CD8-positive, alpha-beta memory T cell (primary cell): ENCODE data around the gene DPPA4. TPM values are rescaled to one million over a fixed set of nuclear protein-coding genes. Genes with fewer than 3 reads are reported as not detected.
"Not testable (repeated sequence)": the region's sequence is repeated elsewhere in the genome, so short reads cannot be mapped to it uniquely, and the experiment has no call there.

ENCODE experiments used
- CTCF ChIA-PET: fragments of 350-600 bp; sonication (Branson Sonifier 250); formaldehyde crosslinking; loops from one replicate; lab custom pipeline; 2021; ENCODE audit warnings: antibody characterized with exemption; lab: Charles Lee
- POLR2A ChIA-PET: fragments of 350-600 bp; sonication (Branson Sonifier 250); formaldehyde crosslinking; loops from one replicate; lab custom pipeline; 2021; ENCODE audit warnings: antibody characterized with exemption; lab: Charles Lee
- DNase-seq, 5 donors: peaks; one replicate each; pipeline versions ENCODE4 v3.0.0 to v3.0.0-alpha.2; 2020 to 2022; ENCODE audit warnings: mixed read lengths in 1 of 5
- H3K27ac ChIP-seq: one replicate; pipeline ENCODE4 v1.7.0; 2013; ENCODE audit warnings: low read depth, mild to moderate bottlenecking, low read length, moderate library complexity
- H3K27me3 ChIP-seq: 2 replicates; pipeline ENCODE4 v1.7.0; 2013; ENCODE audit warnings: low read length, mild to moderate bottlenecking; ENCODE audit not compliant: insufficient read depth, poor library complexity, severe bottlenecking
- H3K36me3 ChIP-seq: 2 replicates; pipeline ENCODE4 v1.7.0; 2013; ENCODE audit warnings: mild to moderate bottlenecking, low read length, moderate library complexity; ENCODE audit not compliant: insufficient read depth
- H3K4me1 ChIP-seq: 2 replicates; pipeline ENCODE4 v1.7.0; 2013; ENCODE audit warnings: mild to moderate bottlenecking, low read length, moderate library complexity; ENCODE audit not compliant: insufficient read depth
- H3K4me3 ChIP-seq: 2 replicates; pipeline ENCODE4 v1.7.0; 2013; ENCODE audit warnings: mild to moderate bottlenecking, low read length
- H3K9me3 ChIP-seq: 2 replicates; pipeline ENCODE4 v1.7.0; 2013; ENCODE audit warnings: mild to moderate bottlenecking, low read length
- H3K27ac Mint-ChIP-seq, 8 donors: one replicate each; pipeline ENCODE4 v1.8.0; 2020 to 2021; ENCODE audit warnings: mixed read lengths in 8 of 8, mild to moderate bottlenecking in 6 of 8, inconsistent platforms in 3 of 8, moderate library complexity in 3 of 8
- H3K27me3 Mint-ChIP-seq, 2 donors: one replicate each; pipeline ENCODE4 v1.8.0; 2020 to 2021; ENCODE audit warnings: mixed read lengths in 2 of 2, mild to moderate bottlenecking in 1 of 2, moderate library complexity in 1 of 2
- H3K36me3 Mint-ChIP-seq, 3 donors: one replicate each; pipeline ENCODE4 v1.8.0; 2020 to 2021; ENCODE audit warnings: mixed read lengths in 3 of 3, inconsistent platforms in 1 of 3, mild to moderate bottlenecking in 1 of 3
- H3K4me1 Mint-ChIP-seq, 3 donors: one replicate each; pipeline ENCODE4 v1.8.0; 2020 to 2021; ENCODE audit warnings: mixed read lengths in 3 of 3, inconsistent platforms in 1 of 3, mild to moderate bottlenecking in 1 of 3
- H3K4me3 Mint-ChIP-seq, 7 donors: one replicate each; pipeline ENCODE4 v1.8.0; 2020 to 2021; ENCODE audit warnings: mixed read lengths in 7 of 7, mild to moderate bottlenecking in 6 of 7, moderate library complexity in 4 of 7, inconsistent platforms in 2 of 7
- H3K9me3 Mint-ChIP-seq, 5 donors: one replicate each; pipeline ENCODE4 v1.8.0; 2020 to 2022; ENCODE audit warnings: mixed read lengths in 5 of 5, mild to moderate bottlenecking in 3 of 5, moderate library complexity in 2 of 5, inconsistent platforms in 1 of 5
- polyA plus RNA-seq: library from polyadenylated mRNA; unstranded; fragments of 300-500 nt; fragmentation: Illumina TruSeq; gene quantifications from one replicate; pipeline ENCODE4 v1.2.3, GENCODE V29; 2021
- total RNA-seq, 2 experiments: library from RNA; stranded (reverse); gene quantifications; one replicate each; pipeline ENCODE4 v1.2.3, GENCODE V29; 2021

DPPA4 gene, protein sequence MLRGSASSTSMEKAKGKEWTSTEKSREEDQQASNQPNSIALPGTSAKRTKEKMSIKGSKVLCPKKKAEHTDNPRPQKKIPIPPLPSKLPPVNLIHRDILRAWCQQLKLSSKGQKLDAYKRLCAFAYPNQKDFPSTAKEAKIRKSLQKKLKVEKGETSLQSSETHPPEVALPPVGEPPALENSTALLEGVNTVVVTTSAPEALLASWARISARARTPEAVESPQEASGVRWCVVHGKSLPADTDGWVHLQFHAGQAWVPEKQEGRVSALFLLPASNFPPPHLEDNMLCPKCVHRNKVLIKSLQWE
- total RNA-seq, result under 1 TPM in 1 of 2 experiments, not detected in 1; 0.16 TPM
- polyA plus RNA-seq, result not detected

- Mint-ChIP-seq H3K36me3 (no peaks in the 10 kb centered on the region), H3K4me3 (peak within 1 kb of the TSS in 6 of 7 donors; percentile 20 to 60 (median 50)), H3K4me1 (peaks cover 7 to 16% (median 15%) of the 10 kb centered on the region in 3 donors), H3K27me3 (peaks cover 10 to 29% of the 10 kb centered on the region in 2 donors), H3K9me3 (peaks cover 0 to 5% (median 0%) of the 10 kb centered on the region in 5 donors), H3K27ac (peak within 1 kb of the TSS in 1 of 8 donors; percentile 20)
- Histone ChIP-seq H3K36me3 (no peaks in the 10 kb centered on the region), H3K27ac (no peak within 1 kb of the TSS), H3K27me3 (no peaks in the 10 kb centered on the region), H3K4me1 (no peaks in the 10 kb centered on the region), H3K9me3 (no peaks in the 10 kb centered on the region), H3K4me3 (peak within 1 kb of the TSS; percentile 28)
- CTCF ChIA-PET, result no interaction called here
- no peak for DNase-seq
- POLR2A ChIA-PET, result no interaction called here
Measured at GRCh38 chr3:109337393-109337792, at the start of gene DPPA4. Gene DPPA4, minus strand, starts transcription at chr3:109337546. Its CDS starts 29 bp downstream, at chr3:109337517.

DNA sequence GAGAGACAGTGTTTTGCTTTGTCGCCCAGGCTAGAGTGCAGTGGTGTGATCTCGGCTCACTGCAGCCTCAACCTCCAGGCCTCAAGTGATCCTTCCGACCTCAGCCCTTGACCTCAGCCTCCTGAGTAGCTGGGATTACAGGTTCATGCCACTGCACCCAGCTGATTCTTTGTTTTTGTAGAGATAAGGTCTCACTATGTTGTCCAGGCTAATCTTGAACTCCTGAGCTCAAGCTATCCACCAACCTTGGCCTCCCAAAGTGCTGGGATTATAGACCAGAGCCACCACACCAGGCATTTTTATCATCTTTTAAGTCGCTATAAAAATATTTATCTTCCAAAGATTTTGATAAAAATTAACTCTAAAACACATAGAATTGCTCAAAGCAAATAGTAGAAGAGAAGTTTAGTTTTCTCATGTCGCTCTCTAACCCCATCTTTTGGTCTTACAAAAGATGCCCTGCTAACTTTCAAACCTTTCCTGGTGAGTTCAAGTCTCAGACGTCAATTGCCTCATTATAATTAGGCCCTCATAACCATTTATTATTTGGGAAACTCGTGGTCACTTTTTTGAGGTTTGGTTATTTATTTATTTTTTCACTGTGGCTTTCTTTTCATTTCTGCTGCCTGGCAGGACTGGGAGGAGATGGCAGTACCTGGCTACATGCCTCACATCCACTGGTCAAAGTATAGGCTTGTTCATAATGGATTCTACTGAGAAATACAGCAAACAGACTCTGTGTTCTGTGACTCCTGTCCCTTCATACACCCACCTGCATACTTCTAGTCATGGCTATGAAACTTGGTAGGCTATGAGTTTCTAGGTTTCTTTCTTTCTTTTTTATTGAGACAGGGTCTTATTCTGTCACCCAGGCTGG, 48.3 kb upstream of the DPPA4 start:
- Histone ChIP-seq H3K9me3 (no peaks in the 10 kb centered on the region), H3K36me3 (no peaks in the 10 kb centered on the region), H3K4me3 (no peak overlapping the region), H3K4me1 (no peaks in the 10 kb centered on the region), H3K27ac (no peak overlapping the region), H3K27me3 (no peaks in the 10 kb centered on the region)
- no peaks in the 10 kb centered on the region for H3K27me3 Mint-ChIP-seq
- ChIA-PET CTCF (no interaction called here), POLR2A (no interaction called here)
- no peaks in the 10 kb centered on the region for H3K9me3 Mint-ChIP-seq
- no peak overlapping the region for H3K4me3 Mint-ChIP-seq
- H3K27ac Mint-ChIP-seq, result no peak overlapping the region
- no peaks in the 10 kb centered on the region for H3K4me1 Mint-ChIP-seq
- no peak for DNase-seq
- H3K36me3 Mint-ChIP-seq, result no peaks in the 10 kb centered on the region

DNA sequence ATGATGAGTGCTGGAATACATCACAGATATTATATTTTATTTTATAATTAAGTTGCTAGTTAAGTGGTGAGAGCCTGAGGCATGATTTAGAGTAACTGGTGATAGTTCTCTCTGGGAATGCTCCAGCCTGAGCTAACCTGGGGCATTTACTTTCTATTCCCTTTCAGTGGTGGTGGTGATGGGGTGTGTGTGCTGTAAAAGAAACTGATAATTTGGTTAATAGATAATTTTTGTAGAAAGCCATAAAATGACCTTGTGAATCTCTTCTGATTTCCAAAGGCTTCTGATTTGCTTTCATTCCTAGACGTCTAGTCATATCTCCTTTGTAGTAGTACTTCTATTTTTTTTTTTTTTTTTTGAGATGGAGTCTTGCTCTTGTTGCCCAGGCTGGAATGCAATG, 46.8 kb upstream of the DPPA4 start:
- Histone ChIP-seq H3K4me1 (no peaks in the 10 kb centered on the region), H3K4me3 (no peak overlapping the region), H3K27me3 (no peaks in the 10 kb centered on the region), H3K9me3 (no peaks in the 10 kb centered on the region), H3K27ac (no peak overlapping the region), H3K36me3 (no peaks in the 10 kb centered on the region)
- H3K4me3 Mint-ChIP-seq, result no peak overlapping the region
- ChIA-PET CTCF (no interaction called here), POLR2A (no interaction called here)
- DNase-seq, result no peak
- H3K9me3 Mint-ChIP-seq, result no peaks in the 10 kb centered on the region
- no peaks in the 10 kb centered on the region for H3K27me3 Mint-ChIP-seq
- H3K27ac Mint-ChIP-seq, result no peak overlapping the region
- no peaks in the 10 kb centered on the region for H3K36me3 Mint-ChIP-seq
- no peaks in the 10 kb centered on the region for H3K4me1 Mint-ChIP-seq

GRCh38 chr3:109382588-109382987, 45.2 kb upstream of the DPPA4 start:
- Mint-ChIP-seq H3K4me3 (no peak overlapping the region), H3K27me3 (no peaks in the 10 kb centered on the region), H3K27ac (no peak overlapping the region), H3K9me3 (no peaks in the 10 kb centered on the region), H3K36me3 (no peaks in the 10 kb centered on the region), H3K4me1 (no peaks in the 10 kb centered on the region)
- no peak for DNase-seq
- H3K27ac ChIP-seq, result no peak overlapping the region
- H3K36me3 ChIP-seq, result no peaks in the 10 kb centered on the region
- CTCF ChIA-PET, result no interaction called here
- H3K9me3 ChIP-seq, result no peaks in the 10 kb centered on the region
- POLR2A ChIA-PET, result no interaction called here
- no peaks in the 10 kb centered on the region for H3K4me1 ChIP-seq
- no peaks in the 10 kb centered on the region for H3K27me3 ChIP-seq
- H3K4me3 ChIP-seq, result no peak overlapping the region

GRCh38 chr3:109375975-109376374, 38.6 kb upstream of the DPPA4 start:
- no peak for DNase-seq
- Mint-ChIP-seq H3K27ac (no peak overlapping the region), H3K27me3 (peaks cover 0 to 3% of the 10 kb centered on the region in 2 donors), H3K4me3 (no peak overlapping the region), H3K9me3 (no peaks in the 10 kb centered on the region), H3K36me3 (no peaks in the 10 kb centered on the region), H3K4me1 (no peaks in the 10 kb centered on the region)
- ChIA-PET POLR2A (no interaction called here), CTCF (no interaction called here)
- no peaks in the 10 kb centered on the region for H3K27me3 ChIP-seq
- no peak overlapping the region for H3K4me3 ChIP-seq
- H3K9me3 ChIP-seq, result no peaks in the 10 kb centered on the region
- no peak overlapping the region for H3K27ac ChIP-seq
- no peaks in the 10 kb centered on the region for H3K36me3 ChIP-seq
- no peaks in the 10 kb centered on the region for H3K4me1 ChIP-seq

GRCh38 chr3:109374434-109374833, 37.1 kb upstream of the DPPA4 start:
- H3K4me1 ChIP-seq, H3K4me3 ChIP-seq, H3K27ac Mint-ChIP-seq, H3K36me3 Mint-ChIP-seq, H3K36me3 ChIP-seq, POLR2A ChIA-PET, H3K27me3 ChIP-seq, H3K27me3 Mint-ChIP-seq, DNase-seq, H3K4me1 Mint-ChIP-seq, H3K9me3 Mint-ChIP-seq, CTCF ChIA-PET, H3K27ac ChIP-seq, H3K4me3 Mint-ChIP-seq, H3K9me3 ChIP-seq: not testable (repeated sequence)

DNA sequence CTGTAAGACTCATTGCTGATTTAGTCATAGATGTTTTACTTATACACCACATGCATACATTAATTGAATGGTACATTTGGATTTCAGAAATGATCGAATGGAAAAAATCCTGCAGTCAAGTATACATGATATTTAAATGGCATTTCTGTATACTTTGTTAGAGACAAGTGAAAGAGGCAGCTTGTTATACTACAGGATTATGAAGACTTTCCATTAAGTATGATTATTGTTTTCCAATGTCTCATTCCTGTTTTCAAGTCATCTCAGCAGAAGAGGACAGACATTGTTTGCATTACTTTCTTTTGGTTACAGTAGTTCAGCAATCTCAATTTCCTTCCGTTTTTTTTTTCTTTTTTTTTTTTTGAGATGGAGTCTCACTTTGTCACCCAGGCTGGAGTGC, 36.6 kb upstream of the DPPA4 start:
- no peaks in the 10 kb centered on the region for H3K9me3 ChIP-seq
- CTCF ChIA-PET, result no interaction called here
- H3K4me3 ChIP-seq, result no peak overlapping the region
- H3K9me3 Mint-ChIP-seq, result no peaks in the 10 kb centered on the region
- no peak overlapping the region for H3K27ac ChIP-seq
- H3K4me3 Mint-ChIP-seq, result no peak overlapping the region
- H3K27me3 Mint-ChIP-seq, result peaks cover 0 to 3% of the 10 kb centered on the region in 2 donors
- no peaks in the 10 kb centered on the region for H3K4me1 Mint-ChIP-seq
- H3K27me3 ChIP-seq, result no peaks in the 10 kb centered on the region
- DNase-seq, result no peak
- POLR2A ChIA-PET, result no interaction called here
- no peaks in the 10 kb centered on the region for H3K36me3 Mint-ChIP-seq
- no peaks in the 10 kb centered on the region for H3K36me3 ChIP-seq
- H3K4me1 ChIP-seq, result no peaks in the 10 kb centered on the region
- H3K27ac Mint-ChIP-seq, result no peak overlapping the region

GRCh38 chr3:109372639-109373038, 35.3 kb upstream of the DPPA4 start:
- no peaks in the 10 kb centered on the region for H3K4me1 ChIP-seq
- no peaks in the 10 kb centered on the region for H3K9me3 Mint-ChIP-seq
- no peak for DNase-seq
- no peak overlapping the region for H3K27ac ChIP-seq
- H3K36me3 Mint-ChIP-seq, result no peaks in the 10 kb centered on the region
- H3K4me3 ChIP-seq, result no peak overlapping the region
- no peak overlapping the region for H3K4me3 Mint-ChIP-seq
- H3K9me3 ChIP-seq, result no peaks in the 10 kb centered on the region
- no peaks in the 10 kb centered on the region for H3K36me3 ChIP-seq
- no peaks in the 10 kb centered on the region for H3K27me3 ChIP-seq
- ChIA-PET CTCF (no interaction called here), POLR2A (no interaction called here)
- peaks cover 0 to 3% of the 10 kb centered on the region in 2 donors for H3K27me3 Mint-ChIP-seq
- H3K27ac Mint-ChIP-seq, result no peak overlapping the region
- no peaks in the 10 kb centered on the region for H3K4me1 Mint-ChIP-seq
